HFFc6 (cell line): ENCODE data around the gene F8. TPM values are rescaled to one million over a fixed set of nuclear protein-coding genes. Genes with fewer than 3 reads are reported as not detected.

Source experiments
- DNase-seq: peaks from one replicate; pipeline ENCODE4 v3.0.0-alpha.2; 2018
- H3K27ac Mint-ChIP-seq: 2 replicates; pipeline ENCODE4 v1.8.0; 2020; ENCODE audit warnings: mild to moderate bottlenecking, mixed read lengths
- H3K27me3 Mint-ChIP-seq: 2 replicates; pipeline ENCODE4 v1.8.0; 2021; ENCODE audit warnings: mild to moderate bottlenecking, moderate library complexity, mixed read lengths; ENCODE audit not compliant: insufficient read depth
- H3K36me3 Mint-ChIP-seq: 2 replicates; pipeline ENCODE4 v1.8.0; 2021; ENCODE audit warnings: low read depth, mixed read lengths
- H3K4me1 Mint-ChIP-seq: 2 replicates; pipeline ENCODE4 v1.8.0; 2020; ENCODE audit warnings: low read depth, mixed read lengths
- H3K4me3 Mint-ChIP-seq: 2 replicates; pipeline ENCODE4 v1.8.0; 2020; ENCODE audit warnings: mild to moderate bottlenecking, moderate library complexity, mixed read lengths
- H3K9me3 Mint-ChIP-seq: 2 replicates; pipeline ENCODE4 v1.8.0; 2020; ENCODE audit warnings: mild to moderate bottlenecking, mixed read lengths
- CTCF ChIP-seq: fragments of 200-600 bp; sonication (generic); IDR thresholded peaks from 2 replicates; pipeline ENCODE4 v1.5.0; 2021; ENCODE audit warnings: antibody characterized with exemption, mild to moderate bottlenecking
- total RNA-seq, 6 experiments: library from RNA; stranded (reverse); fragmentation: NEBNext Ultra II Directional; extraction: Animal tissue kit (Norgen Biotek cat#: 25700); gene quantifications; 2 replicates in 1 of 6; 3 replicates in 5 of 6; pipeline ENCODE4 v1.2.3, GENCODE V29; 2021

The F8 gene
- total RNA-seq, 6 experiments from 2014 or later, result 1.0 to 1.6 (median 1.4) TPM

GRCh38 chrX:155005190-155005589 lies 17.3 kb downstream of the F8 start:
- Mint-ChIP-seq H3K9me3 (no peaks in the 10 kb centered on the region), H3K4me3 (no peak overlapping the region), H3K4me1 (no peaks in the 10 kb centered on the region), H3K27ac (no peak overlapping the region), H3K27me3 (peaks cover 5% of the 10 kb centered on the region; the same call in 1 of the 2 replicates), H3K36me3 (no peaks in the 10 kb centered on the region)
- no peak for TF ChIP-seq CTCF
- no peak for DNase-seq

GRCh38 chrX:155001873-155002272 lies 20.6 kb downstream of the F8 start:
- no peak for TF ChIP-seq CTCF
- Mint-ChIP-seq H3K27ac (no peak overlapping the region), H3K36me3 (no peaks in the 10 kb centered on the region), H3K9me3 (no peaks in the 10 kb centered on the region), H3K27me3 (peaks cover 8% of the 10 kb centered on the region; the same call in 1 of the 2 replicates), H3K4me3 (no peak overlapping the region), H3K4me1 (no peaks in the 10 kb centered on the region)
- DNase-seq, result no peak

GRCh38 chrX:155000841-155001240 lies 21.7 kb downstream of the F8 start:
- DNase-seq, result no peak
- TF ChIP-seq CTCF, result no peak
- Mint-ChIP-seq H3K4me1 (no peaks in the 10 kb centered on the region), H3K27ac (no peak overlapping the region), H3K4me3 (no peak overlapping the region), H3K36me3 (no peaks in the 10 kb centered on the region), H3K9me3 (no peaks in the 10 kb centered on the region), H3K27me3 (peaks cover 8% of the 10 kb centered on the region; the same call in 1 of the 2 replicates)

- no peaks in the 10 kb centered on the region for H3K9me3 Mint-ChIP-seq
- H3K36me3 Mint-ChIP-seq, result no peaks in the 10 kb centered on the region
- no peak overlapping the region for H3K4me3 Mint-ChIP-seq
- DNase-seq, result no peak
- no peaks in the 10 kb centered on the region for H3K4me1 Mint-ChIP-seq
- H3K27ac Mint-ChIP-seq, result no peak overlapping the region
- H3K27me3 Mint-ChIP-seq, result peaks cover 7% of the 10 kb centered on the region; the same call in 1 of the 2 replicates
- no peak for TF ChIP-seq CTCF
These were observed 24.2 kb downstream of the F8 start for GRCh38 chrX:154998204-154998880.

- H3K27me3 Mint-ChIP-seq, result no peaks in the 10 kb centered on the region; the same call in 1 of the 2 replicates
- H3K9me3 Mint-ChIP-seq, result no peaks in the 10 kb centered on the region
- no peaks in the 10 kb centered on the region for H3K36me3 Mint-ChIP-seq
- no peak overlapping the region for H3K27ac Mint-ChIP-seq
- no peaks in the 10 kb centered on the region for H3K4me1 Mint-ChIP-seq
- no peak for DNase-seq
- no peak for TF ChIP-seq CTCF
- no peak overlapping the region for H3K4me3 Mint-ChIP-seq
These were observed 31.0 kb downstream of the F8 start for GRCh38 chrX:154991476-154991875.
